Stimulated activated CD8-positive, alpha-beta memory T cell treated with anti-CD3 and anti-CD28 coated beads, Interleukin-4, amount 100 ng/mL, for 24 hours (primary cell): ENCODE data around the gene RAPH1.
A peak's percentile ranks its signal among the peaks of the same experiment; 100 is the strongest.

Source experiments
- DNase-seq: peaks from one replicate; pipeline ENCODE4 v3.0.0-alpha.2; 2020; ENCODE audit warnings: low read depth

Gene RAPH1, protein sequence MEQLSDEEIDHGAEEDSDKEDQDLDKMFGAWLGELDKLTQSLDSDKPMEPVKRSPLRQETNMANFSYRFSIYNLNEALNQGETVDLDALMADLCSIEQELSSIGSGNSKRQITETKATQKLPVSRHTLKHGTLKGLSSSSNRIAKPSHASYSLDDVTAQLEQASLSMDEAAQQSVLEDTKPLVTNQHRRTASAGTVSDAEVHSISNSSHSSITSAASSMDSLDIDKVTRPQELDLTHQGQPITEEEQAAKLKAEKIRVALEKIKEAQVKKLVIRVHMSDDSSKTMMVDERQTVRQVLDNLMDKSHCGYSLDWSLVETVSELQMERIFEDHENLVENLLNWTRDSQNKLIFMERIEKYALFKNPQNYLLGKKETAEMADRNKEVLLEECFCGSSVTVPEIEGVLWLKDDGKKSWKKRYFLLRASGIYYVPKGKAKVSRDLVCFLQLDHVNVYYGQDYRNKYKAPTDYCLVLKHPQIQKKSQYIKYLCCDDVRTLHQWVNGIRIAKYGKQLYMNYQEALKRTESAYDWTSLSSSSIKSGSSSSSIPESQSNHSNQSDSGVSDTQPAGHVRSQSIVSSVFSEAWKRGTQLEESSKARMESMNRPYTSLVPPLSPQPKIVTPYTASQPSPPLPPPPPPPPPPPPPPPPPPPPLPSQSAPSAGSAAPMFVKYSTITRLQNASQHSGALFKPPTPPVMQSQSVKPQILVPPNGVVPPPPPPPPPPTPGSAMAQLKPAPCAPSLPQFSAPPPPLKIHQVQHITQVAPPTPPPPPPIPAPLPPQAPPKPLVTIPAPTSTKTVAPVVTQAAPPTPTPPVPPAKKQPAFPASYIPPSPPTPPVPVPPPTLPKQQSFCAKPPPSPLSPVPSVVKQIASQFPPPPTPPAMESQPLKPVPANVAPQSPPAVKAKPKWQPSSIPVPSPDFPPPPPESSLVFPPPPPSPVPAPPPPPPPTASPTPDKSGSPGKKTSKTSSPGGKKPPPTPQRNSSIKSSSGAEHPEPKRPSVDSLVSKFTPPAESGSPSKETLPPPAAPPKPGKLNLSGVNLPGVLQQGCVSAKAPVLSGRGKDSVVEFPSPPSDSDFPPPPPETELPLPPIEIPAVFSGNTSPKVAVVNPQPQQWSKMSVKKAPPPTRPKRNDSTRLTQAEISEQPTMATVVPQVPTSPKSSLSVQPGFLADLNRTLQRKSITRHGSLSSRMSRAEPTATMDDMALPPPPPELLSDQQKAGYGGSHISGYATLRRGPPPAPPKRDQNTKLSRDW

DNA sequence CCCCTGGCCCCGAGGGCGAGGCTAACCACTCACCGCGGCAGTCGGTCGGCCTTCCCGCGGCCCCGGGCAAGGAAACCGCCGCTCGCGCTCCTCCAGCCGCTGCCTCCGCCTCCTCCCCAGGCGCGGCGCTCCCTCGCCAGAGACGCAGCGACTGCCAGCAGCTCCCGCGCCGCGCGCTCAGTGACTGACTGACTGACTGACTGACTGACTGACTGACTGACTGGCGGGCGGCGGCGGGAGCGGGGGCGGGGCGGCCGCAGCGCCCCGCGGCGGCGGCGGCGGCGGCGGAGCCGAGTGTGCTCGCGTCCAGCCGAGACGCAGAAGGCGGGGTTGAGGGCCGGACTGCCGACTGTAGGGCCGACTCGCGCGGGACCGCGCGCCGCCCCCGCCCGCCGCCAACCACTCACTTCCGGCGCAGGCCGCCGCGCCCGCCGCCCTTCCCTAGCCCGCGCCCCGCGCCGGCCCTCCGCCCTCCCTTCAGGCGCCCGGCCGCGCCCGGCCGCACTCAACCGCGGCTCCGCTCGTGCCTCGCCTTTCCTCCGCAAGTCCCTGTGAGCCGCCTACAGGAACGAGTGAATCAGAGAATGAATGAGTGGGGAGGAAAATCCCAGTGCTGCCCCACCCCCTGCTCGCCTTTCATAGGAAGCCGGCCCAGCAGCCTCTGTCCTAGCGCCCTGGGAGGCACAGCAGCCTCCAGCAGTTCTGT, at the start of gene RAPH1:
Gene RAPH1, minus strand, starts transcription at position 224 of the 706 bp plus-strand sequence. CDS start 39,948 bp downstream, outside the sequence.
- peak; percentile 41 for DNase-seq

DNA sequence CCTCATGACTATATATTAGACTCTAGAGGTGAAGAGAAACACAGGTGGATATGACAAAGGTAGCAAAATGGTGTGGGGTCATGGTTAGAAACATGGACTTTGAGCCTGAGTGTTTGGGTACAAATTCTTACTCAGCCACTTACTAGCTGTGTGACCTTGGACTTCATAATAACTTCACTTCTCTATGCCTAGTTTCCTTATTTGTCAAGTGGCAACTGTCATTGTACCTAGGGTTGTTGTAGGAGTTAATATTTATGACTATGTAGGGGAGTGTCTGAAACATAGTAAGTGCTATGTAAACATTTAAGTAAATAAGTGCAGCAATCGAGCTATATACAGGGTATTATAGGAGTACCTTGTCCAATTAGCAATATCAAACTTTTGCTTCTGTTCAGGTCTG, 49.7 kb upstream of the RAPH1 start:
- no peak for DNase-seq

DNA sequence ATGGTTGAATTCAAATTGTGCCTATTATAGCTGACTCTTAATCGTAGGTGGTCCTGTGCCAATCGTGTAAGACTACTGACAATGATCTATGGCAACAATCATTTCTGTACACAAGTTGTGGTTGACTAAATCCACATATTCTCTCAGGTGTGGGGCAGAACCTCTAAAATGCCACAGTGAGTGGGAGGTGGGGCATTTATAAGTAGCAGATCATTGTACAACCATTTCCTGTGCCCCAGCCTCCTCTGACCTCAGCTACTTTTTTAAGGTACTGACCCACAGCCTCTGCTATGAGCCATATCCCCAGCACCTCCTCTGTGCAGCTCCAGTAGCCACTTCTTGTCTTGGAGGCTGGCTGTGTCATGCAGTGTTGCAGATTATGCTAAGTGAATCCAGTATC, 48.6 kb upstream of the RAPH1 start:
- no peak for DNase-seq

DNA sequence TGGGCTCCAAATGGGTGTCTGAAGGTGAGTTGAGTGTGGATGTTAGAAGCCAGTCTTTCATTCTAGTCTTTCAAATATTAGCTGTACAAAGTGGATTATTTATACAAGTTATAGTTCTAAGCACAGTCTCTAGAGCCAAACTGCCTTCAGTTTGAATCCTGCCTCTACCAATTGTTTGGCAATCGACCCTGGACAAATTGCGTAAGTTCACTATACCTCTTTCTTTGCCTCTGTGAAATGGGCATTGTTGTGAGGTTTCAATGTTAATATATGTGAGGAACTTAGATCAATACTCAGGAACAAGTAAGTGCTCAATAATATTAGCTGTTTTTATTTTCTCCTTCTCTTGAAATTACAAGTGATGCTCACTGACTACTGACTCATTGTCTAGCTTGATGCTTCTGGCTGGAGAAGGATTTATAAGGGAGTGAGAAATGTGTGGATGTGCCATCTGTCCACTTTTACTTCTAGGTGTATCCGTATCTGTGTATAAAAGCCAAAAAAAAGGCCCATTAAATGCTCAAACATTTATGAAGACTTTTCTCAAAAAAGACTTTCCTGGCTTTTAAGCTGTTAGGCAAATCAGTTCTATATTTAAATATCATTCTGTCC, 48.1 kb upstream of the RAPH1 start:
- DNase-seq = no peak

DNA sequence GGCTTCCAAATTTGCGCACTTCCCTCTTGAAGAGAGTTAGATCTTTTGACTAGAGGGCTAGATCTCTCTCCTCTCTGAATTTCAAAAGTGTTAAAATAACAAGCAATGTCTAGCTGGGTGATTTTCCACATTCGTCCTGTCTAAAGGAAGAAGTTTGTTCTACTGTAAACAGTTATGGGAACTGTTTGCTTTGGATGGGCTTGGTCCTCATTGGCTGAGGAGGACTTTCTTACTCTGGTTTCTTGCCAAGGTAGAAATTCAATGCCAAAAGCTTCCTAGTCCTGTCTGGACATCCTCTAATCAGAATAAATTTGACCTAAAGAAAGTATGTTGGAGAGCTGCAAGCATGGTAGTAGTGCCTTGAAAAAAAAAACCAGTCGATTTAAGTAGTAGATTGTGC, 47.4 kb upstream of the RAPH1 start:
- no peak for DNase-seq

DNA sequence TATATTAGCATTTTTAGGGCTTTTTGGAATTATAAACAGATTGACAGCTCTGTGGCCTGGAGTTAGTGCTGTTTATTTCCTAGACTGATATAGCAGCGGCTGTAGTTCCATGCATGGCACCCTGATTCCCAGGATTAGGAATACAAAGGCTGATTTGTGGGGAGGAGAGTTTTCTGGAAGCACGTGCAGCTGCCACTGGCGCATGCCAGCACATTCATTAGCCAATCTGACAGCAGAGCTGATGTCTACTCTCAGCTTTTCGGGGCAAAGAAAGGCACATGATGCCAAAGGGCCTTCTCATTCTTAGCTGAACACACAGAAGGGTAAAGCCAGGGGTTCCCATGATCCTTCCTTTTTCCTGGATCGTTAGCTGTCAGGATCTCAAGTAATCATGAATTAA, 45.7 kb upstream of the RAPH1 start:
- no peak for DNase-seq

DNA sequence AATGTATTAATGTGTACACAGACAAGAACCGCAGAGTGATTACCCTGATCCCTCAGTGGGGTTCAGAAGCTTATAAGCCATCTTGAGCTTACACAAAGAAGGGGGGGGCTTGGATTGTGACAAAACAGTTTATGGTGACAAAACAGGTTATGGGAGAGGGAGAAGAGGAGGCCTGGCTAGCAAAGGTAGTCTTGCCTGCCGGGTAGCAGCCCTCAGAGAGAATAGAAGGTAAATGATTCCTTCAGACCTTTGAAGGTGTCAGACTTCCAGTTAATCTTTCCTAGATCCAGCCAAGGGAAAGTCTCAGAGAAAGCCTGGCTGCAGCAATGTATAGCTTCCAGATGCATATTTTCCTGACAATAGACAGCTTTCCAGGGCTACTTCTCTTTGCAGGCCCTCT, 44.6 kb upstream of the RAPH1 start:
- no peak for DNase-seq

DNA sequence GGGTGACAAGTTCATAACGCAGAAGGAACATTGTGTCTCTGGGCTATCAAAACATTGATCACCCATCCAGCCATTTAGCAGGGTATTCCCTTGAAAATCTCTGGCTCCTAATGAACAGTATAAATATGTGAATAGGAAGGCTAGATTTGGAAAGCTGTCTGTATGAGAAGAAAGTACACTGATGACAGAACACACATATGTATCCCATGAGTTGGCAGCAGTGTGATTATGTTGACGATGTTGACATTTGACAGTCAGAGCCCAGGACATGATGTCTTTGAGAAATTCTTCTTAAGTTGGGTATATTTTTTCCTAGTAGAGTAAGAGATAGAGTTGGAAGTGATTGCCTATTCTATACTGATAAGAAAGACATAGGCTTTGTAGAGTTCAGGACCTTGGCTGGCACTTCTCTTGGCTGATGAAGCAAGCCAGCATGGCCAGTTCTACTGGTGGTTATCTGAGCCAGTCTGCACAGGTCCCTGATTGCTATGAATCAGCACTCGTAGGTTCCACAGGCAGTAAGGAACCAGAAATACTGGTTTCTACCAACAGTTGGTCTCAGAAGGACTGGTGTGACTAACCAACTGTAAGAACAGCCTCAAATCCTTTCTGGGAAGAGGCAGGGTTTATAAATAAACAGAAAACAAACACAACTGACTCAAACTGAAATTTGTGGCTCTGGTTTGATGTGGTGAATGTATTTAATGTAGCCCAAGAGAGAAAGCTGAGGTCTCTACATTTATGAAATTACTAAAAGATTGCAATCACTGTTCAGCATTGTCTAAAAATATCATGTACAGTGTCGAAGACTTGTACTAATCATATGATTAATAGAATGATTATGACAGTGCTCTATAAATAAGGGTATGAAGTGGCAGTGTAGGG, 43.9 kb upstream of the RAPH1 start:
- no peak for DNase-seq

DNA sequence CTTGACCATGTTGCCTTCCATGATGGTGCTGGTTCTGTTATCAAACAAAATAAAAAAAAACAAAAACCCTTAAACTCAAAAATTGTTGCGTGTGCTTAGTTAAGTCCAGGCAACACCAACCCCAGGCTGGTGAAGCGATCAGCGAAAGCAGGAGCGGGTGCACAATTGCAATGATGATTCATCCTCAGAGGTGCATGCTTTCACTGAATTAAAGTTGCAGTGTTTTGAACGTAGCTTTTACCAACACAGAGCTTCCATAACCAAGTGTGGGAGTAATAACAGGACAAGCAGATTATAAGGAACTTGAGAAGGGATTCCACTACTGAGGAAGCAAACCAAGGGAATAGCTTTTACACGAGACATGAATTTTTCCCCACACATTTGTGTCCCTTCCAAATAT, 39.7 kb upstream of the RAPH1 start:
- no peak for DNase-seq

DNA sequence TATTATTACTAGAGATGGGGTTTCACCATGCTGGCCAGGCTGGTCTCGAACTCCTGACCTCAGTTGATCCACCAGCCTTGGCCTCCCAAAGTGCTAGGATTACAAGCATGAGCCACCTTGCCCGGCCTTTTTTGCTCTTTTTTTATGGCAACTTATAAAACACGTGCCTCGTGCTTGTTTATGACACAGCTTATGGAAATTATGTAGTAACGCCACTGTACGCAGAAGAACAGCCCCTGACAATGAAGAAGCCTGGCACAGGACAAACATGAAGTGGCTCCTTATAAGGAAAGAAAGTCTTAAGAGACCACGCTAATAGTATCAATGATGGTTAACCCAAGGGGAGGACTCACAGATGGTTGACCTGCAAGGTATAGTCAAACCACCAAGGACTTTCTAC, 37.2 kb upstream of the RAPH1 start:
- DNase-seq = no peak

DNA sequence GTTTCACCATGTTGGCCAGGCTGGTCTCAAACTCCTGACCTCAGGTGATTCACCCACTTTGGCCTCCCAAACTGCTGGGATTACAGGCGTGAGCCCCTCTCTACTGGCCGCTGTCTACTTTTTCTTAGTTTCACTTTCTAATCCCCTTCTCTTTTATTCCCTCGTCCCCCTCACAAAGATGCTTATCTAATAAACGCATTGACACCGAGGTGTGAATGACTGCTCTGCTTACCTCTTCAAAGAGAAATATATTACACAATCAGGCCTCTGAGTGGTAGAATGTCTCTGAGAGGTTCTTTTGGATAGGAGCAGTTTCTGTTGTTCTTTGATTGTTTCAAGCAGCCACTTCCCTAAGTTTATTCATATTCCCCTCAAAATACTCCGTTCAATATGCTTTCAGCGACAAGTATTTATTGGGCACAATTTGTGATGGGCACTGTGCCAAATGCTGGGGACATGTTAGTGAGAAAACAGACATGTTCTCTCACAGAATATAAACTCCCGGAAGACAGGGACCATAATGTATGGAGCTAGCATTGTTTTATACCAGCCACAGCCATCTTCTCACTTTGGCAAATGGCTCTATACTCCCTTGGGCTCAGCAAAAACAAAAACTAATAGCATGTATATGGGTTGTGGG, 34.7 kb upstream of the RAPH1 start:
- no peak for DNase-seq

DNA sequence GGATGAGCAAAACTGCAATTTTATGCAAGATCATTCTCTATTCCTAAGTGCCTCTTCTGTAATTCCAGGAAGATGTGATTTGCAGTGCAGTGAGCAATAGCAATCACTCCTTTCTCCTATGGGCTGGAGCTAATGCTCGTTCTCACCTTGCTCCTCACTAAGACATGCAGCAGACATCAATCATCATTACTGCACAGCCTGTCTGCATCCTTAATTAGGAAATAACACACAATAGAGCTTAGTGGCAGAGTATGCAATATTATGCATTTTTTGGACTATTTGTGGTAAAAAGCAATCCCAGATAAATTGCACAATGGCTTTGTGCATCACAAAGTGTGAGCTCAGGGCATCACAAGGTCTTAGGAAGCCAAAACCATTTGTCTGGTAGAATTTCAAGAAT, 32.6 kb upstream of the RAPH1 start:
- DNase-seq = no peak

DNA sequence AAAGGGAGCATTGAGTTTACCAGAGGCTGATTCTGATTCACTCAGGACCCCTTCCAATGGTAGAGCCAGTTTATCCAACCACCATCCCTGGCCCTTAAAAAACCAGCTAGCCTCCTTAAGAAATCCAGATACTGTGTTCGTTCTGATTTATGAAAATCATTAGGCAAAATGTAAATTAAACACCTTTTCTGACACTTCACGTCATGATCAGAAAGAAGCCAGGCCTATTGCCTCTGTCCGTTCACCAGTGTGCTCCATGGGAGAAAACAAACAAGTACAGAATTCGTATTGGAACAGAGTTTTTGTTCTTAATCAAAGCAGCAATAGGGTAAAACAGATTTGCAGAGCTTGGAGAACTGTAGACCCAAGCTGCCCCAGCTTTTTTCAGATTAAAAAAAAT, 31.1 kb upstream of the RAPH1 start:
- DNase-seq = no peak

DNA sequence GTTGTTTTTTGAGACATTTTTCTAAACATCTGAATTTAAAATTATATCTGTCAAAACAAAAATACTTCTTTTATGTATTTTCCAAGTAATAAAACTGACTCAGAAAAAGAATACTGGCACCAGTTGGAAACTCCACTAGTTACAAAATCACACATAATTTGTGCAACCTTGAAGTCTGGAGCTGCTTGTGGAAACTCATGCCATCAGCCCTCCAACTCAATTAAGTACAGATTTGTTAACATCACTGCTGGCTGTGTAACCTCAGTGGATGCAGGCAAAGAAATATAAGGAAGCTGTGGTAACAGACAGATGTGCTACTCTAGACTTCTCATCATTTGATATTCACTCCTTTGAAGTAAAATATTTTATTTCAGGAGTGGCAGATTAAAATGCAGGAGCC, 30.0 kb upstream of the RAPH1 start:
- DNase-seq = no peak

DNA sequence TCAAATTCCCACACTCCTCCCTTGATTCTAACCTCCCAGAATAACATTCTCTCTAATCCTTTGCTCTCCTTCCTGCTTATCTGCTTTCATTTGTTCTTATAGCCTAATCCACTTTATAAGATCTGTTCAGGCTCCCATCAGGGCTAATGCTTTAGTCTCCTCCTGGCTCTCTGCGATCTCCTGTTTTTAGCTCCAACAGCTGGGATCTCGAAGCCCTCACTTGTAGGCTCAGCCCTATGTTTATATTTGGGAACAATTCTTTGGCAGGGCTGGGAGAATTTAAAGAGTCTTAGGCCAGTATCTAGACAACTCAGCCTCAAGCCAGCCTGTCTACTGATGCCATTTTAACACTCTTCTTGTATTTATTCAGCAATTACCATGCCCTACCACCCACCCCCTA, 27.2 kb upstream of the RAPH1 start:
- no peak for DNase-seq

DNA sequence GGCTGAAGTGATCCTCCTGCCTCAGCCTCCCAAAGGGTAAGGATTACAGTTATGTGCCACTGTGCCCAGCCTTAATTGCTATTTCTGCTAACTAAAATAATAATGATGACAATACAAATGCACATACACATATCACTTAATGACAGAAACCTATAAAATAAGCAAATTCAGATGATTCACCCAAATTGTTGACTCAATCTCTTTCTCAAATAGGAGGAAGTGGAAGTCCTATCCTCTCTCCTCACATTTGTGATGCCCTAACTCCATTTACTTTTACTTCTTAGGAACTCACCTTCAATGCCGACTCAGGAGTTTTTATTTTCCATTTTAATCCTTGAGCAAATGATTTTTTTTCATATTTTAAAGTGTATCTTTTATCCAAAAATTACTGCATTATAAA, 24.5 kb upstream of the RAPH1 start:
- no peak for DNase-seq

DNA sequence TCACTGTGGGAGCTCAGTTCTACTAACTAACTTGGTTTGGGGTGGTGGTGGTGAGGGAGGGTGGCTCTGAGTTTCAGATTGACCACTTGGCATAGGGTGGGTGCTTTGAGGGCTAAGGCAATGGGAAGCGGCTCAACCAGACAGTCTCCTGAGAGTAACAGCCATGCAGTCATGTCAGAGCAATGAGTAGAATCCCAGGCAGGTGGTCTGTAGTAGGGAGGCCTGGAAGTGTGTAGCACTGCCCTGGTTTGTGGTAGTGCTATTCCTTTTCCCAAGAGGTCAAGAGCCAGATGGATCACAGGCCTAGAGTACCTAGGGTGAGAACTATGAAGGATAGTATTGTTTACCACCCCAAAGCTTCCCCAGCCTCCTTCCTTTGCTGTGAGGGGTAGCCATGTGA, 18.7 kb upstream of the RAPH1 start:
- no peak for DNase-seq

DNA sequence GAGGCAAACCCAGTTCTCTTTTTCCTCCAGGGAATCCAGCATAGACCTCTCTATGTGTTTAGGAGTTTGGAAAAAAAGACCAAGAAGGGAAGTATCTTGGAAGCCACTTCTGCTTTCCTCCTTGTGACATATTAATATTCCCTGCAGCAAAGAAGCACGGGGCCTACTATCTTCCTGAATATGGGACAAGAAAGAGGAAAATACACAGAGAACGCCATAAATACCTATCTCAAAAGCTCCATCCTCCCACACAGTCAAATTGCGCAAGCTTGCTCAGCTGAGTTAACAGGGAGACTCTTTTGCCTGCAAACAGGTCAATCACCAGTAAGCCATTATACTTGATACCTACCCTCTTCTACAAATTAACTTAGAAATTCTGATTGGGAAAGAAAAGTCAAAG, 16.7 kb upstream of the RAPH1 start:
- no peak for DNase-seq

DNA sequence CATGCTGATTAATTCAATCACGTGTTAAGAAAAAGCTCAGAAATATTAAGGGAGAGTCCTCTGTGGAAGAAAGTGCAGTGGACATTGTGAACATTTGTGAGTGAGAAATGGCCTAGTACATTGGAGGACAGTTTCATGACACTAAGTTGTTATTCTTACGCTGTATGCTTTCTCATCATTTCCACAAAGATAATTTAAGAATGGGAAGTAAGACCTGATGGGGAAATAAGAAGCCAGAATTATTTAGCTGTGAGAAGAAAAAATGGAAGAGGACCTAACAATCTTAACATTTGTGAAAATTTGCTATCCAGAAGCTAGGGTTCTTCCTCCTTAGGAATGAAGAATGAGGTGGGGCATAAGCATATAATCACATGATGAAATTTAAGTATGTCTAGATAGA, 15.2 kb upstream of the RAPH1 start:
- DNase-seq = no peak

DNA sequence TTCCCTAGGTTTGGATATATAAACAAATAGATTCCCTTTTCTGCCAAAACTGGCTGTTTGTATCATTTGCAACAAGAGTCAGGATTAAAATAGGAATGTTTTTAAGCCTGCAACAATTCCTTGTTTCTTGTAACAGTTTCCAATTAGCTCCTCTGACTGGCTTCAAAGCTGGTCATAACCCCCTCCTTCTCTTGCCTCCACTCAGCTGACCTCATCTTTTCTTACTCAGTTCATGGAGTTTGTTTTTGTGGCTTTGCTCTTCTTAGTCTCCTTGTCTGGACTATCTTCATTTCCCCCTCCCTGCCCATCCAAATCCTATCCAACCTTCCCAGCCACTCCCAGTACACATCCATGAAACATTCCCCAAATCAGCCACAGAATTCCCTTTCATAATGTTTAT, 14.3 kb upstream of the RAPH1 start:
- no peak for DNase-seq
